ENCODE results near the gene HSPB9. TPM values are rescaled to one million over a fixed set of nuclear protein-coding genes. Genes with fewer than 3 reads are reported as not detected.

Gene HSPB9
- total RNA-seq, 1 donor from 2014 or later: not detected

GRCh38 chr17:42087736-42088705 is 34.6 kb upstream of the HSPB9 start:
- no peak for TF ChIP-seq EZH2 (IDR thresholded peaks at IDR 0.05; ENCODE audit: insufficient read depth, low read length)
- TF ChIP-seq, protein P1, sequence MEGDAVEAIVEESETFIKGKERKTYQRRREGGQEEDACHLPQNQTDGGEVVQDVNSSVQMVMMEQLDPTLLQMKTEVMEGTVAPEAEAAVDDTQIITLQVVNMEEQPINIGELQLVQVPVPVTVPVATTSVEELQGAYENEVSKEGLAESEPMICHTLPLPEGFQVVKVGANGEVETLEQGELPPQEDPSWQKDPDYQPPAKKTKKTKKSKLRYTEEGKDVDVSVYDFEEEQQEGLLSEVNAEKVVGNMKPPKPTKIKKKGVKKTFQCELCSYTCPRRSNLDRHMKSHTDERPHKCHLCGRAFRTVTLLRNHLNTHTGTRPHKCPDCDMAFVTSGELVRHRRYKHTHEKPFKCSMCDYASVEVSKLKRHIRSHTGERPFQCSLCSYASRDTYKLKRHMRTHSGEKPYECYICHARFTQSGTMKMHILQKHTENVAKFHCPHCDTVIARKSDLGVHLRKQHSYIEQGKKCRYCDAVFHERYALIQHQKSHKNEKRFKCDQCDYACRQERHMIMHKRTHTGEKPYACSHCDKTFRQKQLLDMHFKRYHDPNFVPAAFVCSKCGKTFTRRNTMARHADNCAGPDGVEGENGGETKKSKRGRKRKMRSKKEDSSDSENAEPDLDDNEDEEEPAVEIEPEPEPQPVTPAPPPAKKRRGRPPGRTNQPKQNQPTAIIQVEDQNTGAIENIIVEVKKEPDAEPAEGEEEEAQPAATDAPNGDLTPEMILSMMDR (IDR thresholded peaks at IDR 0.05; ENCODE audit: insufficient read depth, low read depth, low read length): no peak
- H3K9me3 Mint-ChIP-seq (ENCODE audit: unreplicated experiment): no peaks in the 10 kb centered on the region
- Histone ChIP-seq H3K9me3 (ENCODE audit: insufficient read depth, low read depth, low read length) (no peaks in the 10 kb centered on the region), H3K4me2 (ENCODE audit: low read length) (no peak overlapping the region), H2AFZ (ENCODE audit: low read depth, low read length) (no peak overlapping the region), H3K79me2 (ENCODE audit: insufficient read depth, low read length) (no peaks in the 10 kb centered on the region), H3K4me1 (ENCODE audit: insufficient read depth, low read length) (no peaks in the 10 kb centered on the region), H3K36me3 (ENCODE audit: insufficient read depth, low read length) (no peaks in the 10 kb centered on the region), H3K27me3 (ENCODE audit: insufficient read depth, low read length) (peaks cover 9% of the 10 kb centered on the region), H3K27ac (ENCODE audit: low read depth, low read length) (no peak overlapping the region), H3K9ac (ENCODE audit: low read length) (no peak overlapping the region), H4K20me1 (ENCODE audit: insufficient read depth, low read length) (no peaks in the 10 kb centered on the region), H3K4me3 (ENCODE audit: insufficient read depth, low read depth, low read length) (no peak overlapping the region)
- no peaks in the 10 kb centered on the region for H3K36me3 Mint-ChIP-seq (ENCODE audit: low read depth, unreplicated experiment)
- H3K4me1 Mint-ChIP-seq (ENCODE audit: low read depth, unreplicated experiment): no peaks in the 10 kb centered on the region
- no peak overlapping the region for H3K27ac Mint-ChIP-seq (ENCODE audit: unreplicated experiment)
- H3K4me3 Mint-ChIP-seq (ENCODE audit: unreplicated experiment): no peak overlapping the region
- FAIRE-seq (no peak), DNase-seq (ENCODE audit: low read depth) (no peak)
- peaks cover 18% of the 10 kb centered on the region for H3K27me3 Mint-ChIP-seq (ENCODE audit: low read depth, unreplicated experiment)

GRCh38 chr17:42088736-42089135 is 33.9 kb upstream of the HSPB9 start:
- H3K4me3 ChIP-seq (ENCODE audit: insufficient read depth, low read depth, low read length): no peak overlapping the region
- H3K27ac ChIP-seq (ENCODE audit: low read depth, low read length): no peak overlapping the region
- FAIRE-seq (no peak), DNase-seq (ENCODE audit: low read depth) (no peak)
- TF ChIP-seq EZH2 (IDR thresholded peaks at IDR 0.05; ENCODE audit: insufficient read depth, low read length): no peak
- TF ChIP-seq, protein P1 (IDR thresholded peaks at IDR 0.05; ENCODE audit: insufficient read depth, low read depth, low read length): no peak
- no peak overlapping the region for H3K27ac Mint-ChIP-seq (ENCODE audit: unreplicated experiment)
- H3K9me3 ChIP-seq (ENCODE audit: insufficient read depth, low read depth, low read length): no peaks in the 10 kb centered on the region
- H2AFZ ChIP-seq (ENCODE audit: low read depth, low read length): no peak overlapping the region
- peaks cover 9% of the 10 kb centered on the region for H3K27me3 ChIP-seq (ENCODE audit: insufficient read depth, low read length)
- no peak overlapping the region for H3K4me2 ChIP-seq (ENCODE audit: low read length)
- no peak overlapping the region for H3K4me3 Mint-ChIP-seq (ENCODE audit: unreplicated experiment)
- no peaks in the 10 kb centered on the region for H3K4me1 ChIP-seq (ENCODE audit: insufficient read depth, low read length)
- no peaks in the 10 kb centered on the region for H3K36me3 Mint-ChIP-seq (ENCODE audit: low read depth, unreplicated experiment)
- no peak overlapping the region for H3K9ac ChIP-seq (ENCODE audit: low read length)
- H4K20me1 ChIP-seq (ENCODE audit: insufficient read depth, low read length): no peaks in the 10 kb centered on the region
- no peaks in the 10 kb centered on the region for H3K36me3 ChIP-seq (ENCODE audit: insufficient read depth, low read length)
- H3K4me1 Mint-ChIP-seq (ENCODE audit: low read depth, unreplicated experiment): no peaks in the 10 kb centered on the region
- no peaks in the 10 kb centered on the region for H3K9me3 Mint-ChIP-seq (ENCODE audit: unreplicated experiment)
- H3K79me2 ChIP-seq (ENCODE audit: insufficient read depth, low read length): no peaks in the 10 kb centered on the region
- peaks cover 21% of the 10 kb centered on the region for H3K27me3 Mint-ChIP-seq (ENCODE audit: low read depth, unreplicated experiment)
